Activated CD8-positive, alpha-beta T cell treated with anti-CD3 and anti-CD28 coated beads for 36 hours (primary cell): ENCODE measurements around the gene COX19. TPM values are rescaled to one million over a fixed set of nuclear protein-coding genes. Genes with fewer than 3 reads are reported as not detected.

Experiments
- ATAC-seq: fragments of 200-7000 bp; cut with Tn5 transposase; one replicate; pipeline ENCODE4 v1.10.0; 2021; ENCODE audit warnings: mild to moderate bottlenecking, moderate library complexity
- CTCF ChIA-PET: fragments of 350-600 bp; sonication (Branson Sonifier 250); formaldehyde crosslinking; loops from one replicate; lab custom pipeline; 2021; ENCODE audit warnings: antibody characterized with exemption; lab: Charles Lee
- POLR2A ChIA-PET: fragments of 350-600 bp; sonication (Branson Sonifier 250); formaldehyde crosslinking; loops from one replicate; lab custom pipeline; 2021; ENCODE audit warnings: antibody characterized with exemption; lab: Charles Lee
- DNase-seq: peaks from one replicate; pipeline ENCODE4 v3.0.0-alpha.2; 2020
- H3K27ac Mint-ChIP-seq: one replicate; pipeline ENCODE4 v1.8.0; 2021; ENCODE audit warnings: mild to moderate bottlenecking, mixed read lengths
- H3K27me3 Mint-ChIP-seq: one replicate; pipeline ENCODE4 v1.8.0; 2021; ENCODE audit warnings: mixed read lengths
- H3K36me3 Mint-ChIP-seq: one replicate; pipeline ENCODE4 v1.8.0; 2021; ENCODE audit warnings: low read depth, mixed read lengths
- H3K4me1 Mint-ChIP-seq: one replicate; pipeline ENCODE4 v1.8.0; 2021; ENCODE audit warnings: low read depth, mixed read lengths
- H3K4me3 Mint-ChIP-seq: one replicate; pipeline ENCODE4 v1.8.0; 2021; ENCODE audit warnings: mild to moderate bottlenecking, moderate library complexity, mixed read lengths
- H3K9me3 Mint-ChIP-seq: one replicate; pipeline ENCODE4 v1.8.0; 2021; ENCODE audit warnings: mixed read lengths
- CTCF ChIP-seq: fragments of 200-600 bp; IDR thresholded peaks from one replicate; pipeline ENCODE4 v1.8.0; 2022; ENCODE audit warnings: antibody characterized with exemption, mild to moderate bottlenecking
- intact Hi-C: fragments of 100-400 bp; cut with micrococcal nuclease; formaldehyde crosslinking; loops from one replicate; pipeline ENCODE4 v1.10.0; 2022
- total RNA-seq, 2 experiments: library from RNA; stranded (reverse); gene quantifications; one replicate each; pipeline ENCODE4 v1.2.3, GENCODE V29; 2021

The COX19 gene
- total RNA-seq, 2 experiments from 2014 or later = 15.5 to 18.0 TPM

- Mint-ChIP-seq H3K27me3 (no peaks in the 10 kb centered on the region), H3K9me3 (no peaks in the 10 kb centered on the region), H3K36me3 (peaks cover 16% of the 10 kb centered on the region), H3K27ac (no peak overlapping the region), H3K4me1 (peaks cover 16% of the 10 kb centered on the region), H3K4me3 (no peak overlapping the region)
- no peak for DNase-seq
- intact Hi-C loops = loop anchor here (5.0 kb wide), 1 partner anchor 35 kb away; no protein-coding TSS in a partner anchor
- ChIA-PET CTCF (no interaction called here), POLR2A (interaction anchor here (0.6 kb wide), 1 partner anchor 38 kb away, joined by 3 read pairs; no protein-coding TSS in a partner anchor)
- no peak for ATAC-seq
- TF ChIP-seq CTCF = no peak
Observed at GRCh38 chr7:947391-948210, 27.7 kb downstream of the COX19 start.

- H3K9me3 Mint-ChIP-seq = peaks cover 6% of the 10 kb centered on the region
- ChIA-PET POLR2A (no interaction called here), CTCF (no interaction called here)
- ATAC-seq (no peak), DNase-seq (no peak)
- H3K36me3 Mint-ChIP-seq = peaks cover 20% of the 10 kb centered on the region
- no peaks in the 10 kb centered on the region for H3K27me3 Mint-ChIP-seq
- H3K4me3 Mint-ChIP-seq = no peak overlapping the region
- no peak for TF ChIP-seq CTCF
- intact Hi-C loops = loop anchor here (5.0 kb wide), 1 partner anchor 34 kb away; no protein-coding TSS in a partner anchor
- no peak overlapping the region for H3K27ac Mint-ChIP-seq
- H3K4me1 Mint-ChIP-seq = peaks cover 21% of the 10 kb centered on the region
Observed at GRCh38 chr7:946256-946996, 28.9 kb downstream of the COX19 start.

GRCh38 chr7:945556-946255 lies 29.6 kb downstream of the COX19 start:
- peaks cover 20% of the 10 kb centered on the region for H3K36me3 Mint-ChIP-seq
- no peak for TF ChIP-seq CTCF
- ChIA-PET POLR2A (no interaction called here), CTCF (no interaction called here)
- peaks cover 26% of the 10 kb centered on the region for H3K4me1 Mint-ChIP-seq
- no peaks in the 10 kb centered on the region for H3K27me3 Mint-ChIP-seq
- ATAC-seq (no peak), DNase-seq (no peak)
- H3K4me3 Mint-ChIP-seq = no peak overlapping the region
- peaks cover 8% of the 10 kb centered on the region for H3K9me3 Mint-ChIP-seq
- no peak overlapping the region for H3K27ac Mint-ChIP-seq
- intact Hi-C loops = loop anchor here (5.0 kb wide), 1 partner anchor 33 kb away; no protein-coding TSS in a partner anchor

DNA sequence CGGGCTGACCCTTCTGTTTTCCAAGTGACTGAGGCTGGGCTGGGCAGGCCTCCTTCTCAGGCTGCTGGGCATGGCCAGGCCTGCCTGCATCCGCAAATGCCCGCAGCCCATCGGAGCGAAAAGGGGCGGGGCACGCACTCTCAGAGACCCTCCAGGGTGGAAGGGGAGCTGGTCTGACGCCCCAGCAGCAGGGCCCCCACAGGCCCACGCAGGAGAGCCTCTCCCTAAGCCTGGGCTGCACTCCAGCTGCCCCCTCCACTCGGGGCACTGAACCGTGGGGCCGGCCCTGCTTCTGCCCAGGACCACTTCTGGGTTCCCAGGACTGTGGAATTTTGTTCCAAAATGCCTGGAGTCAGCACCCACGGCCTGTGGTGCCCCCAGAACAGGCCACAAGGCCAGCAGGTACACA lies 30.2 kb downstream of the COX19 start:
- Mint-ChIP-seq H3K9me3 (peaks cover 13% of the 10 kb centered on the region), H3K27me3 (no peaks in the 10 kb centered on the region), H3K4me1 (peaks cover 29% of the 10 kb centered on the region), H3K27ac (no peak overlapping the region), H3K4me3 (no peak overlapping the region), H3K36me3 (peaks cover 22% of the 10 kb centered on the region)
- TF ChIP-seq CTCF = no peak
- intact Hi-C loops = loop anchor here (5.0 kb wide), 1 partner anchor 33 kb away; no protein-coding TSS in a partner anchor
- DNase-seq (no peak), ATAC-seq (no peak)
- ChIA-PET CTCF (no interaction called here), POLR2A (no interaction called here)
